ENCODE measurements around the gene MALRD1. TPM values are rescaled to one million over a fixed set of nuclear protein-coding genes. Genes with fewer than 3 reads are reported as not detected.

MALRD1 gene
- polyA plus RNA-seq, 1 donor, result 109 TPM

DNA sequence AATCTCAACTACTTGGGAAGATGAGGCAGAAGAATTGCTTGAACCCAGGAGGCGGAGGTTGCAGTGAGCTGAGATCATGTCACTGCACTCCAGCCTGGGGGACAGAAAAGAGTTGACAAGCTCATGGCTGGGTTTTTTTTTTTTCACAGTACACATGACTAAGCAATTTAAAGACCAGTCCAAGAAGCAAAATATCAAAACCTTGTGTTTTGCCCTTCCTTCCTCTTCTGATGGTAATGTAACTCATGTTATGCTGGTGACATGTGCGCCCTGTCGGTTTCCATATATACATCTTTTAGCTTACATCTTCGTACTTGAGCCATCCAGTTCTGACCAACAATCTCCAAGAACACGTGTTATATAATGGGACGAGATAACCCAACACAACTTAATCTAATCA lies 530.0 kb downstream of the MALRD1 start:
- 100% methylated on average over 2 of the region's 6 CpGs for WGBS (ENCODE audit: insufficient coverage, low lambda C conversion rate)
- no peaks in the 10 kb centered on the region for H3K27me3 ChIP-seq (ENCODE audit: control insufficient read depth, insufficient read depth, low read length)
- H3K36me3 ChIP-seq (ENCODE audit: control insufficient read depth, insufficient read depth, low read length), result peaks cover 16% of the 10 kb centered on the region
- H3K9me3 ChIP-seq (ENCODE audit: control insufficient read depth, low read depth, low read length), result no peaks in the 10 kb centered on the region
- H3K4me3 ChIP-seq (ENCODE audit: low read length), result no peak overlapping the region
- no peak overlapping the region for H3K27ac ChIP-seq (ENCODE audit: low read length)
- no peak for DNase-seq
- H3K4me1 ChIP-seq (ENCODE audit: control insufficient read depth, insufficient read depth, low read length), result no peaks in the 10 kb centered on the region

DNA sequence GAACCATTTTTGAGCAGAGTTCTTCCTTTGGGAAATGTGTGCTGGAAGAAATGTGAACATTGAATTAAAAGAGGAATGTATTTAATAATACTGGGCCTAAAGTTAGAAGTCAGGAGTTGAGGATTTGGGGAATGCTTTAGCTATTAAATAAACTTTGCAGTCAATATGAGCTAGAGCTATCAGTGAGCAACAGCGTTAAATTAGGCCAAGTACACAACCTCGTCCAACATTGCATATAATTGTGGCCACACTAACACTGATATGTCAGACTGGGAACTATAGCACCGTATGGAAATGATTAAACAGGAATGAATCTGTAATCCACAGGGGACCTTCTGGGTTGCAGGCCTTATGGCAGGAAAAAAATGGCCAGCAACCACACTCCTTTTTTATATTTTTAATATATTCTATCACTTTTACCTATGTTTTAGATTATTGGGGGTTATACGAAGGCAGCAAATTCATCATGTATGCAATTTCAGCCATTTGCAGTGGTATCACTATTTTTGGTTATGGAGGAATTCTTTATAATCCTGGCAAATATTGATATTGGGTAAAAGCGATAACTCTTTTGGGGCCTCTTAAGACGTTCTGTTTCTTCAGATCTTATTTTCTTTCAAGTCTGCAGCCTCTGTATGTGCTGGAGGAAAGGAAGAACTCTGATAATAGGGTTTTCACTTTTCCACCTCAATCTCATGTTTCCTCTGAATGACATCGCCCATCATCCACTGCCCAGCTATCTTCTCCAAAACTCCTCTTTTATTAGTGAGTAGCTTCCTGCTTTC lies 531.4 kb downstream of the MALRD1 start:
- H3K27me3 ChIP-seq (ENCODE audit: control insufficient read depth, insufficient read depth, low read length), result no peaks in the 10 kb centered on the region
- no peaks in the 10 kb centered on the region for H3K4me1 ChIP-seq (ENCODE audit: control insufficient read depth, insufficient read depth, low read length)
- no peaks in the 10 kb centered on the region for H3K9me3 ChIP-seq (ENCODE audit: control insufficient read depth, low read depth, low read length)
- peaks cover 16% of the 10 kb centered on the region for H3K36me3 ChIP-seq (ENCODE audit: control insufficient read depth, insufficient read depth, low read length)
- H3K27ac ChIP-seq (ENCODE audit: low read length), result no peak overlapping the region
- H3K4me3 ChIP-seq (ENCODE audit: low read length), result no peak overlapping the region
- DNase-seq, result no peak
- 78% methylated on average over 4 of the region's 7 CpGs for WGBS (ENCODE audit: insufficient coverage, low lambda C conversion rate)

DNA sequence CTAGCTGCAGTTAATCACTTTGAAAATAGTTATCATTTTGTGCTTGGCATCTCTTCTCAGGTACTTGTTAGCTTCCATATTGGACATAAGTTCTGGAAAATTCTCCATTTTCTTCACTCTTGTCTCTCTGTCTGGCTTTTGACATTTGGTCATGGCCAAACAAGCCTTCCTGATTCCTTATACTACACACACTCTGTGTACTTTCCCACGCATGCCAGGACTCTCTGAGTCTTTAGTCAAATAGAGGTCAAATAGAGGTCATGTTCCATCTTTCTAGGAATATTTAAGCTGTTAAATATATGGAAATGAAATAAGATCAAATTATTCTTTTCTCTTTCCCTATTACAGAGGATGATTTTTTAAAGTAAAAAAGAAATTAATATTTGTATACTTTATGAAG lies 532.1 kb downstream of the MALRD1 start:
- DNase-seq, result no peak
- 88% methylated on average over 1 of the region's 1 CpG for WGBS (ENCODE audit: insufficient coverage, low lambda C conversion rate)
- Histone ChIP-seq H3K4me3 (ENCODE audit: low read length) (no peak overlapping the region), H3K4me1 (ENCODE audit: control insufficient read depth, insufficient read depth, low read length) (no peaks in the 10 kb centered on the region), H3K36me3 (ENCODE audit: control insufficient read depth, insufficient read depth, low read length) (peaks cover 16% of the 10 kb centered on the region), H3K27me3 (ENCODE audit: control insufficient read depth, insufficient read depth, low read length) (no peaks in the 10 kb centered on the region), H3K9me3 (ENCODE audit: control insufficient read depth, low read depth, low read length) (no peaks in the 10 kb centered on the region), H3K27ac (ENCODE audit: low read length) (no peak overlapping the region)

- peaks cover 4% of the 10 kb centered on the region for H3K36me3 ChIP-seq (ENCODE audit: control insufficient read depth, insufficient read depth, low read length)
- no CpG with 5 or more reads among the region's 8 CpGs for WGBS (ENCODE audit: insufficient coverage, low lambda C conversion rate)
- no peak overlapping the region for H3K4me3 ChIP-seq (ENCODE audit: low read length)
- H3K4me1 ChIP-seq (ENCODE audit: control insufficient read depth, insufficient read depth, low read length), result no peaks in the 10 kb centered on the region
- H3K27me3 ChIP-seq (ENCODE audit: control insufficient read depth, insufficient read depth, low read length), result no peaks in the 10 kb centered on the region
- no peak overlapping the region for H3K27ac ChIP-seq (ENCODE audit: low read length)
- no peak for DNase-seq
- no peaks in the 10 kb centered on the region for H3K9me3 ChIP-seq (ENCODE audit: control insufficient read depth, low read depth, low read length)
These were observed 540.0 kb downstream of the MALRD1 start for GRCh38 chr10:19588608-19589007.

- no peak overlapping the region for H3K27ac ChIP-seq (ENCODE audit: low read length)
- no peaks in the 10 kb centered on the region for H3K27me3 ChIP-seq (ENCODE audit: control insufficient read depth, insufficient read depth, low read length)
- WGBS (ENCODE audit: insufficient coverage, low lambda C conversion rate), result no CpG with 5 or more reads among the region's 5 CpGs
- no peaks in the 10 kb centered on the region for H3K4me1 ChIP-seq (ENCODE audit: control insufficient read depth, insufficient read depth, low read length)
- no peak for DNase-seq
- no peaks in the 10 kb centered on the region for H3K9me3 ChIP-seq (ENCODE audit: control insufficient read depth, low read depth, low read length)
- no peak overlapping the region for H3K4me3 ChIP-seq (ENCODE audit: low read length)
- peaks cover 16% of the 10 kb centered on the region for H3K36me3 ChIP-seq (ENCODE audit: control insufficient read depth, insufficient read depth, low read length)
These were observed 543.7 kb downstream of the MALRD1 start for GRCh38 chr10:19592276-19592675.

DNA sequence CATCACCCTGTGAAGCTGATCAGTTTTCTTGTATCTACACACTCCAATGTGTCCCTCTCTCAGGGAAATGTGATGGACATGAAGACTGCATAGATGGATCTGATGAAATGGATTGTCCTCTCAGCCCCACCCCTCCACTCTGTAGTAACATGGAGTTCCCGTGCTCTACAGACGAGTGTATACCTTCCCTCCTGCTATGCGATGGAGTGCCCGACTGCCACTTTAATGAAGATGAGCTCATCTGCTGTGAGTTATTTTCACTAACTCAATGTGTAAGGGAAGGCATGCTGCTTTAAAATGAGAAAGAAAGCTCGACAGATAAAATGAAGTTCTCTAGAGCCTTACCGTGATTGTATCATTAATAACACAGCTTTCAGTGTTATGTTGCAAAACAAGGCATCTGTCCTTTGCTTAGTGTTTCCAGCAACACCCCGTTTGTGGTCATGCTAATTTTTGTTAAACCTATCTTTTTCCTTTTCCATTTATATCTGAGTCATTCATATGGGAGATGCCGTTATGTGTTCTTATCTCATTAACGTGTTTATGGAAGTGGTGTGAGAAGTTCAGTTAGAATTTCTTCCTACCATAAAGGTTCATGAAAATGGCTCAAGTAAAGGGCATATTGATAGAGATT lies 546.7 kb downstream of the MALRD1 start:
- no peak for DNase-seq
- 80% methylated on average over 1 of the region's 9 CpGs for WGBS (ENCODE audit: insufficient coverage, low lambda C conversion rate)
- Histone ChIP-seq H3K4me3 (ENCODE audit: low read length) (no peak overlapping the region), H3K9me3 (ENCODE audit: control insufficient read depth, low read depth, low read length) (no peaks in the 10 kb centered on the region), H3K4me1 (ENCODE audit: control insufficient read depth, insufficient read depth, low read length) (no peaks in the 10 kb centered on the region), H3K27ac (ENCODE audit: low read length) (no peak overlapping the region), H3K36me3 (ENCODE audit: control insufficient read depth, insufficient read depth, low read length) (peaks cover 22% of the 10 kb centered on the region), H3K27me3 (ENCODE audit: control insufficient read depth, insufficient read depth, low read length) (no peaks in the 10 kb centered on the region)

DNA sequence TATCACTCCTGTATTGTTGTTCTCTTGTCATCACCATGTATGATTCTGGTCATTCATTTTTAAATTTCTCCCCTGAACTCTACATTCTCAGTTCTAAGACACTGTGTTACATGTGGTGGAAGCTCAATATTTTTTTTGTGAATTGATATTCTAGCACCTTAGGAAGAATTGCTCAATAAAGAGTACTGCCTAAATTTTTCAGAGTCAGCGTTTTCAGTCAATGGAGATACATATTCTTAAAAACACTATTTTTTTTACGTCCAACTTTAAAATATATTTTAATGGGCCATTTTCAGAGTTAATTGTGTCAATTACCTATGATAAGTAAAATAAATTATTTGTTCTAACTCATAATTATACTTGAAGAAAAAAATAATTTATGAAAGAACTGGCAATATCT lies 557.2 kb downstream of the MALRD1 start:
- Histone ChIP-seq H3K27me3 (ENCODE audit: control insufficient read depth, insufficient read depth, low read length) (no peaks in the 10 kb centered on the region), H3K36me3 (ENCODE audit: control insufficient read depth, insufficient read depth, low read length) (peaks cover 12% of the 10 kb centered on the region), H3K4me1 (ENCODE audit: control insufficient read depth, insufficient read depth, low read length) (no peaks in the 10 kb centered on the region), H3K9me3 (ENCODE audit: control insufficient read depth, low read depth, low read length) (no peaks in the 10 kb centered on the region), H3K27ac (ENCODE audit: low read length) (no peak overlapping the region), H3K4me3 (ENCODE audit: low read length) (no peak overlapping the region)
- WGBS (ENCODE audit: insufficient coverage, low lambda C conversion rate), result 95% methylated on average over 2 of the region's 2 CpGs
- DNase-seq, result no peak

GRCh38 chr10:19606968-19607367 lies 558.4 kb downstream of the MALRD1 start:
- no peak overlapping the region for H3K4me3 ChIP-seq (ENCODE audit: low read length)
- H3K27ac ChIP-seq (ENCODE audit: low read length), result no peak overlapping the region
- H3K36me3 ChIP-seq (ENCODE audit: control insufficient read depth, insufficient read depth, low read length), result peaks cover 18% of the 10 kb centered on the region
- WGBS (ENCODE audit: insufficient coverage, low lambda C conversion rate), result 71% methylated on average over 1 of the region's 4 CpGs
- no peaks in the 10 kb centered on the region for H3K27me3 ChIP-seq (ENCODE audit: control insufficient read depth, insufficient read depth, low read length)
- H3K9me3 ChIP-seq (ENCODE audit: control insufficient read depth, low read depth, low read length), result no peaks in the 10 kb centered on the region
- H3K4me1 ChIP-seq (ENCODE audit: control insufficient read depth, insufficient read depth, low read length), result no peaks in the 10 kb centered on the region
- no peak for DNase-seq

- Histone ChIP-seq H3K27me3 (ENCODE audit: control insufficient read depth, insufficient read depth, low read length) (no peaks in the 10 kb centered on the region), H3K27ac (ENCODE audit: low read length) (no peak overlapping the region)
- no peak for DNase-seq
These were observed 563.2 kb downstream of the MALRD1 start for GRCh38 chr10:19611775-19612174.

DNA sequence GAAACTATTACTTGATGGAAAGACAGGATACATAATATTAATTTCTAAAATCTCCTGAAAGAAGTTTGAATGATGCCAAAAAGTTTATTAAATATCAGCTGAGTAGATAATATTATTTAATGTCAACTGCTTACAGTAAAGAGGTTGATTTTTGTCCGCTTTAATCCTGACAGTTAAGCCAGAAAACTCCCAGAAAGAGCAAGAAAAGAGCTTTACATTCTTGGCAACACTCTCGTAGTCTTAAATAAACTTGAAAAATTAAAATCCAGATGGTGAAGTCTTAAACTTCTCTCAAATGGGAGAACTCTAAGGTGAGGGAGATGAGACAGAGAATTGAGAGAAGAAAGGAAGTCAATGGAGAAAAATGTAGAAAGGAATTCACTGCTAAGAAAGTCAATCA lies 568.4 kb downstream of the MALRD1 start:
- H3K4me3 ChIP-seq (ENCODE audit: low read length), result no peak overlapping the region
- no peaks in the 10 kb centered on the region for H3K4me1 ChIP-seq (ENCODE audit: control insufficient read depth, insufficient read depth, low read length)
- H3K27ac ChIP-seq (ENCODE audit: low read length), result no peak overlapping the region
- no peaks in the 10 kb centered on the region for H3K27me3 ChIP-seq (ENCODE audit: control insufficient read depth, insufficient read depth, low read length)
- WGBS (ENCODE audit: insufficient coverage, low lambda C conversion rate), result no CpG with 5 or more reads among the region's 2 CpGs
- H3K9me3 ChIP-seq (ENCODE audit: control insufficient read depth, low read depth, low read length), result no peaks in the 10 kb centered on the region
- H3K36me3 ChIP-seq (ENCODE audit: control insufficient read depth, insufficient read depth, low read length), result peaks cover 8% of the 10 kb centered on the region
- DNase-seq, result no peak

More at GRCh38 chr10:19611775-19612174, 563.2 kb downstream of the MALRD1 start:
- H3K9me3 ChIP-seq (ENCODE audit: control insufficient read depth, low read depth, low read length), result no peaks in the 10 kb centered on the region
- peaks cover 25% of the 10 kb centered on the region for H3K36me3 ChIP-seq (ENCODE audit: control insufficient read depth, insufficient read depth, low read length)
- no peak overlapping the region for H3K4me3 ChIP-seq (ENCODE audit: low read length)
- H3K4me1 ChIP-seq (ENCODE audit: control insufficient read depth, insufficient read depth, low read length), result no peaks in the 10 kb centered on the region

DNA sequence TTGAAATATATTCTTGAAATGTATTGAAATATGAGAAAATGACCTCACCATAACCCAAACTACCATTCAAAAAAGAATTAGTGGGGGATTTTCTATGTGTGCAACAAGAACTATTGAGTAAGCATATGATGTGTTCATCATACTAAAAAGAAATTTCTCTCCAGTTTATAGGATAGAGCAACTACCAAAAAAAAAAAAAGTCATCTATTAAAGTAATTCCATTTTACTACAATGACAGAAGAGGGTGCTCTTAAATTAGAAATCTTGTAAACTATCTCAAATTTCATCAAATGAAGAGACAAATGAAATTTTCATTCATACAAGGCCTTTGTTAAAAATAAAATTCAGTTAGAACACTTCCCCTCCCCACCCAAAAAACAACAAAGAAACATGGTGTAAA lies 572.2 kb downstream of the MALRD1 start:
- no peak overlapping the region for H3K4me3 ChIP-seq (ENCODE audit: low read length)

More for the DNA sequence above, 572.2 kb downstream of the MALRD1 start:
- no peak overlapping the region for H3K27ac ChIP-seq (ENCODE audit: low read length)
- no peaks in the 10 kb centered on the region for H3K27me3 ChIP-seq (ENCODE audit: control insufficient read depth, insufficient read depth, low read length)
- DNase-seq, result no peak
- peaks cover 3% of the 10 kb centered on the region for H3K36me3 ChIP-seq (ENCODE audit: control insufficient read depth, insufficient read depth, low read length)
- H3K9me3 ChIP-seq (ENCODE audit: control insufficient read depth, low read depth, low read length), result no peaks in the 10 kb centered on the region
- no peaks in the 10 kb centered on the region for H3K4me1 ChIP-seq (ENCODE audit: control insufficient read depth, insufficient read depth, low read length)

Data from large intestine (tissue), 3 donors.